ENCODE results near the gene FBXW5. TPM values are rescaled to one million over a fixed set of nuclear protein-coding genes. Genes with fewer than 3 reads are reported as not detected.

FBXW5 gene
- total and polyA plus RNA-seq, 9 of the 15 experiments (the other 6 are each of a cell fraction or from before 2014, with no cell fraction given) = 0.21 to 128 (median 37.0) TPM

- TF ChIP-seq, protein P1, sequence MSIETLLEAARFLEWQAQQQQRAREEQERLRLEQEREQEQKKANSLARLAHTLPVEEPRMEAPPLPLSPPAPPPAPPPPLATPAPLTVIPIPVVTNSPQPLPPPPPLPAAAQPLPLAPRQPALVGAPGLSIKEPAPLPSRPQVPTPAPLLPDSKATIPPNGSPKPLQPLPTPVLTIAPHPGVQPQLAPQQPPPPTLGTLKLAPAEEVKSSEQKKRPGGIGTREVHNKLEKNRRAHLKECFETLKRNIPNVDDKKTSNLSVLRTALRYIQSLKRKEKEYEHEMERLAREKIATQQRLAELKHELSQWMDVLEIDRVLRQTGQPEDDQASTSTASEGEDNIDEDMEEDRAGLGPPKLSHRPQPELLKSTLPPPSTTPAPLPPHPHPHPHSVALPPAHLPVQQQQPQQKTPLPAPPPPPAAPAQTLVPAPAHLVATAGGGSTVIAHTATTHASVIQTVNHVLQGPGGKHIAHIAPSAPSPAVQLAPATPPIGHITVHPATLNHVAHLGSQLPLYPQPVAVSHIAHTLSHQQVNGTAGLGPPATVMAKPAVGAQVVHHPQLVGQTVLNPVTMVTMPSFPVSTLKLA (conservative IDR thresholded peaks at IDR 0.05) = peak in 1 of 2 experiments; percentile 59; a peak in 2 of 4 replicates
- TF ChIP-seq TCF3 (CRISPR knock-in tag; IDR thresholded peaks at IDR 0.05) = peak; percentile 14; the same call in 1 of the 2 replicates
- no peak for TF ChIP-seq TARDBP (IDR thresholded peaks at IDR 0.05)
- no peak for TF ChIP-seq ZNF347 (CRISPR knock-in tag; IDR thresholded peaks at IDR 0.05; ENCODE audit: low read depth)
- TF ChIP-seq SPI1 (IDR thresholded peaks at IDR 0.05; ENCODE audit: borderline replicate concordance, low read depth, low read length) = 0 out of 2 replicates have a peak, but pooled peaks have one; percentile 2
- TF ChIP-seq PKNOX1 (IDR thresholded peaks at IDR 0.05) = peak; percentile 83
- TF ChIP-seq SRF (CRISPR knock-in tag; IDR thresholded peaks at IDR 0.05) = peak in 1 of 2 experiments; percentile 66; a peak in 1 of 4 replicates
- TF ChIP-seq RBFOX2 (IDR thresholded peaks at IDR 0.05; ENCODE audit: low read depth, low read length) = peak; percentile 58
- peak in 1 of 2 experiments; percentile 56 for TF ChIP-seq E2F6 (IDR thresholded peaks at IDR 0.05; ENCODE audit: borderline replicate concordance in 1 of 2, extremely low read depth in 1 of 2, insufficient read depth in 1 of 2, insufficient read length in 1 of 2, low read depth in 1 of 2, low read length in 1 of 2, poor library complexity in 1 of 2, severe bottlenecking in 1 of 2)
- TF ChIP-seq HDAC1 (IDR thresholded peaks at IDR 0.05) = peak in 1 of 2 experiments; percentile 43; a peak in 1 of 4 replicates
- peak; percentile 22; the same call in 1 of the 2 replicates for TF ChIP-seq CBFA2T2 (conservative IDR thresholded peaks at IDR 0.05)
- TF ChIP-seq MTA3 (IDR thresholded peaks at IDR 0.05; ENCODE audit: borderline replicate concordance) = peak; percentile 19; the same call in 1 of the 2 replicates
- TF ChIP-seq MYNN (IDR thresholded peaks at IDR 0.05) = peak; percentile 22; the same call in 1 of the 2 replicates
- no peak for TF ChIP-seq MYNN (CRISPR knock-in tag; IDR thresholded peaks at IDR 0.05)
- peak; percentile 92 for TF ChIP-seq CTBP1 (IDR thresholded peaks at IDR 0.05; ENCODE audit: borderline replicate concordance)
- 0 out of 2 replicates have a peak, but pooled peaks have one; percentile 33 for TF ChIP-seq ZFX (CRISPR knock-in tag; IDR thresholded peaks at IDR 0.05)
- no peak; the same call in 1 of the 2 replicates for TF ChIP-seq ZNF740 (CRISPR knock-in tag; IDR thresholded peaks at IDR 0.05)
- TF ChIP-seq ZNF740 (tag; IDR thresholded peaks at IDR 0.05) = no peak
- 0 out of 2 replicates have a peak, but pooled peaks have one; percentile 10 for TF ChIP-seq SMARCA4 (IDR thresholded peaks at IDR 0.05)
These were observed 19.7 kb upstream of the FBXW5 start (continued) for GRCh38 chr9:136964171-136964689.

Data from K562 (cell line).